ENCODE measurements around the gene RAPGEF6.

GRCh38 chr5:131659290-131659689 is 24.3 kb upstream of the RAPGEF6 start:
- TF ChIP-seq, protein P1, sequence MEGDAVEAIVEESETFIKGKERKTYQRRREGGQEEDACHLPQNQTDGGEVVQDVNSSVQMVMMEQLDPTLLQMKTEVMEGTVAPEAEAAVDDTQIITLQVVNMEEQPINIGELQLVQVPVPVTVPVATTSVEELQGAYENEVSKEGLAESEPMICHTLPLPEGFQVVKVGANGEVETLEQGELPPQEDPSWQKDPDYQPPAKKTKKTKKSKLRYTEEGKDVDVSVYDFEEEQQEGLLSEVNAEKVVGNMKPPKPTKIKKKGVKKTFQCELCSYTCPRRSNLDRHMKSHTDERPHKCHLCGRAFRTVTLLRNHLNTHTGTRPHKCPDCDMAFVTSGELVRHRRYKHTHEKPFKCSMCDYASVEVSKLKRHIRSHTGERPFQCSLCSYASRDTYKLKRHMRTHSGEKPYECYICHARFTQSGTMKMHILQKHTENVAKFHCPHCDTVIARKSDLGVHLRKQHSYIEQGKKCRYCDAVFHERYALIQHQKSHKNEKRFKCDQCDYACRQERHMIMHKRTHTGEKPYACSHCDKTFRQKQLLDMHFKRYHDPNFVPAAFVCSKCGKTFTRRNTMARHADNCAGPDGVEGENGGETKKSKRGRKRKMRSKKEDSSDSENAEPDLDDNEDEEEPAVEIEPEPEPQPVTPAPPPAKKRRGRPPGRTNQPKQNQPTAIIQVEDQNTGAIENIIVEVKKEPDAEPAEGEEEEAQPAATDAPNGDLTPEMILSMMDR (IDR thresholded peaks at IDR 0.05), result no peak
- no peak for TF ChIP-seq POLR2A (IDR thresholded peaks at IDR 0.05)
